ENCODE measurements around the gene DACT3. TPM values are rescaled to one million over a fixed set of nuclear protein-coding genes. Genes with fewer than 3 reads are reported as not detected.

Gene DACT3, protein sequence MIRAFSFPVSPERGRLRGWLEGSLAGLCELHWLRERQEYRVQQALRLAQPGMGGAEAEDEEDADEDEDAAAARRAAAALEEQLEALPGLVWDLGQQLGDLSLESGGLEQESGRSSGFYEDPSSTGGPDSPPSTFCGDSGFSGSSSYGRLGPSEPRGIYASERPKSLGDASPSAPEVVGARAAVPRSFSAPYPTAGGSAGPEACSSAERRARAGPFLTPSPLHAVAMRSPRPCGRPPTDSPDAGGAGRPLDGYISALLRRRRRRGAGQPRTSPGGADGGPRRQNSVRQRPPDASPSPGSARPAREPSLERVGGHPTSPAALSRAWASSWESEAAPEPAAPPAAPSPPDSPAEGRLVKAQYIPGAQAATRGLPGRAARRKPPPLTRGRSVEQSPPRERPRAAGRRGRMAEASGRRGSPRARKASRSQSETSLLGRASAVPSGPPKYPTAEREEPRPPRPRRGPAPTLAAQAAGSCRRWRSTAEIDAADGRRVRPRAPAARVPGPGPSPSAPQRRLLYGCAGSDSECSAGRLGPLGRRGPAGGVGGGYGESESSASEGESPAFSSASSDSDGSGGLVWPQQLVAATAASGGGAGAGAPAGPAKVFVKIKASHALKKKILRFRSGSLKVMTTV
- 24.5 TPM for polyA plus RNA-seq (ENCODE audit: insufficient read length)
- long read RNA-seq, donor 1, transcript DACT3-202 (4 exons, 2,834 nt), result major isoform, 11 of 17 reads
- long read RNA-seq, donor 1, transcript DACT3-203 (3 exons, 3,085 nt), result minor isoform, 6 of 17 reads
- long read RNA-seq, donor 1, partial matches to known transcripts, result 0 of 17 reads
- long read RNA-seq, donor 1, other reads (novel, unspliced or antisense), result 0 of 17 reads
- long read RNA-seq, donor 2, partial matches to known transcripts, result 0 of 3 reads
- long read RNA-seq, donor 2, other reads (novel, unspliced or antisense), result 0 of 3 reads
- long read RNA-seq, donor 3, partial matches to known transcripts, result 0 of 3 reads
- long read RNA-seq, donor 3, other reads (novel, unspliced or antisense), result 0 of 3 reads
- long read RNA-seq, donor 4, partial matches to known transcripts, result 0 of 2 reads
- long read RNA-seq, donor 4, other reads (novel, unspliced or antisense), result 0 of 2 reads
- long read RNA-seq, donor 5, transcript DACT3-202 (4 exons, 2,834 nt), result major isoform, 8 of 8 reads
- long read RNA-seq, donor 5, partial matches to known transcripts, result 0 of 8 reads
- long read RNA-seq, donor 5, other reads (novel, unspliced or antisense), result 0 of 8 reads
- long read RNA-seq, donor 6, transcript DACT3-202 (4 exons, 2,834 nt), result major isoform, 6 of 7 reads
- long read RNA-seq, donor 6, partial matches to known transcripts, result 0 of 7 reads
- long read RNA-seq, donor 6, other reads (novel, unspliced or antisense), result 0 of 7 reads
- long read RNA-seq, donor 7, transcript DACT3-202 (4 exons, 2,834 nt), result major isoform, 7 of 29 reads
- long read RNA-seq, donor 7, partial matches to known transcripts, result 22 of 29 reads
- long read RNA-seq, donor 7, other reads (novel, unspliced or antisense), result 0 of 29 reads
- long read RNA-seq, donor 8, transcript DACT3-202 (4 exons, 2,834 nt), result major isoform, 6 of 7 reads
- long read RNA-seq, donor 8, partial matches to known transcripts, result 0 of 7 reads
- long read RNA-seq, donor 8, other reads (novel, unspliced or antisense), result 0 of 7 reads

DNA sequence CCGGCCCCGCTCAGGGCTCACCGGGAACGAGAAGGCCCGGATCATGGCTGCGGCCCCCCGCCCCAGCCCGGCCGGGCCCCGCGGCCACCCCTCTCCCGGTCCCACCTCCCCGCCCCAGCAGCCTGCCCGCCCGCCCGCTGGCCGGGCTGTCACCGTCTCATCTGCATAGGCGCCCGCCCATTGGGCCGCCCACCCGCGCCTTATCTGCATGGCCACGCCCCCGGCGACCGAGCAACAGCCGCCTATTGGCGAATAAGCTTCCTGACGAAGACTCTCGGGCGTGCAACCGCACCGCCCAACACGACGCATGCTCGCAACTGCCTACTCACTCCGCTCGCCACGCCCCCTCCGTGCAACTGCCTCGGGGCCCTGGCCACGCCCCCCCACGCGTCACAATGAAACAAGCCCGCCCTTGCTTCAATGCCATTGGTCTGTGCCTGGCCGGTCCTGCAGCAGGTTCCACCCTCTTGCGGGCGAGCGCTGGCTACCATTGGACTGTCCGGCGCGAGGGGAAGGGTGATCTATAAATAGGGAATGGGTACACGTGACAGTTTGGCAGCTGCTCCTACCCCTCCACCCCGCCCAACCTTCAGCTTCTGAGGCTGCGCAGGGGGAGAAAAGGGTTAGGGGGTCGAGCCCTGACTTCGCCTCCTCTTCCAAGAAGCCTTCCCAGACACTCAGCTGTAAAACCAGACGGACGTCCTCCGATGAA lies at the start of gene DACT3:
DACT3 (minus strand) TSS at position 163 of the 712 bp plus-strand sequence; CDS start at position 45, 118 bp downstream.
- peak; percentile 100 for DNase-seq

DNA sequence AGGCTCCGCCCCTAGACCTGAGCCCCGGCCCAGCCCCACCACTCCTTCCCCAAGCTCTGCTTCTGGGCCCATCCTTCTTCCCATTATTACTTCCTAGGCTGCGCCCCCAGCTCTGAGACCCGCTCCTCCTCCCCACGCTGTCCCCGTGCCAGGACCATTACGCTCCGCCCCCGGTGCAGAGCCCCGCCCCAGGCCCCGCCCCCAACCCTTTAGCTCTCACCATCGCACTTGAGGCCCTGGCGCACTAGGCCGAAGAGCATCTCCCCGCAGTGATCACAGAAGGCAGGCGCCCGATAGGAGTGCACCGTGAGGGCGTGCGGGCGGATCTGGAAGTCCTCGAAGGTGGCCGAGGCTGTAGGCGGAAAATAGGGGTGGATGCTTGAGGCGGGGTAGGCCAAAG lies 49.7 kb upstream of the DACT3 start:
- no peak for DNase-seq

DNA sequence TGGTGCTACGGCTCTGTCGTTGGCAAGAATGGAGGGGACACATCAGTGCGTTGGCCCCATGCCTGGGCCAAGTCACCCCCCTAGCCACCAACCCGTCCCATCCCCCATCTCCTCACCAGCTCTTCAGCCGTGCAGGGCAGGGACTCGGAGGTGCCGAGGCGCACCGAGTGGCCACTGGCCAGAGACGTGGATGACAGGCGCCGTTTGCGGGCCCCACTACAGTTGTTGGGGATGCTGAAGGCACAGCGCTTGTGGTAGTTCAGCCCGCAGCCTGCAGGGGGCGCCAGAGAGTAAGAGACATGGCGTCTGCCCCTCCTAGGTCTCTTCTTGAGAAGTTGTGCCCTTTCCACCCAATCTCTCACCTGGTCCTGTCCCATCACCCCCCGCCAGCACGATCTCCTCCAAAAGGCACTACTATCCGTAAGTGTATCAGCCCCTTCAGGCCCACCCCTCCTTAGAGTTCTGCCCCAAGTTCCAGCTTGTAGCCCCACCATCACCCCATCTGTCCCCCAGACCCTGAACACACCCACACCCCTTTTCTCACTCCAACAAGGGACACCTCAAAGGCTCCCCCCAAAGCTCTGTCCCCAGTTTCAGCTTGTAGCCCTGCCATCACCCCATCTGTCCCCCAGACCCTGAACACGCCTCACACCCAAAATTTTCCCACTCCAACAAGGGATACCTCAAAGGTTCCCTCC lies 43.5 kb upstream of the DACT3 start:
- no peak for DNase-seq

DNA sequence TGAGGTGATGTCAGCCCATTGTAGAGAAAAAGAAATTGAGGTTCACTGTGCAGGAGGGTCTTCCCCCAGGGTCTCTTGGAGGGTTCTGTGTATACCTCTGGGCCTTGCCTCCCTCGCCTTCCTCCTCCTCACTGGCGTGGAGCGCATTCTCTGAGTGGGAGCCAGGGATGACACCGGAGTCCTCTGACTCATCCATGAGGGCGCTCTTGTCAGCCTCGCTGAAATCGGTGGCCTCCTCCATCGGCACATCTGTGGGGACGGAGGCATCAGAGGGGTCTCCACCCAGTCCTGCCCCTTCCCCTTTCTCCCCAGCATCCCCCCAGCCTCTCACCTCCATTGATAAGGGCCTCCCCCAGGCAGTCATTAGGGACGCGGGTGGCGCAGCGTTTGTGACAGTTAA lies 39.7 kb upstream of the DACT3 start:
- no peak for DNase-seq

DNA sequence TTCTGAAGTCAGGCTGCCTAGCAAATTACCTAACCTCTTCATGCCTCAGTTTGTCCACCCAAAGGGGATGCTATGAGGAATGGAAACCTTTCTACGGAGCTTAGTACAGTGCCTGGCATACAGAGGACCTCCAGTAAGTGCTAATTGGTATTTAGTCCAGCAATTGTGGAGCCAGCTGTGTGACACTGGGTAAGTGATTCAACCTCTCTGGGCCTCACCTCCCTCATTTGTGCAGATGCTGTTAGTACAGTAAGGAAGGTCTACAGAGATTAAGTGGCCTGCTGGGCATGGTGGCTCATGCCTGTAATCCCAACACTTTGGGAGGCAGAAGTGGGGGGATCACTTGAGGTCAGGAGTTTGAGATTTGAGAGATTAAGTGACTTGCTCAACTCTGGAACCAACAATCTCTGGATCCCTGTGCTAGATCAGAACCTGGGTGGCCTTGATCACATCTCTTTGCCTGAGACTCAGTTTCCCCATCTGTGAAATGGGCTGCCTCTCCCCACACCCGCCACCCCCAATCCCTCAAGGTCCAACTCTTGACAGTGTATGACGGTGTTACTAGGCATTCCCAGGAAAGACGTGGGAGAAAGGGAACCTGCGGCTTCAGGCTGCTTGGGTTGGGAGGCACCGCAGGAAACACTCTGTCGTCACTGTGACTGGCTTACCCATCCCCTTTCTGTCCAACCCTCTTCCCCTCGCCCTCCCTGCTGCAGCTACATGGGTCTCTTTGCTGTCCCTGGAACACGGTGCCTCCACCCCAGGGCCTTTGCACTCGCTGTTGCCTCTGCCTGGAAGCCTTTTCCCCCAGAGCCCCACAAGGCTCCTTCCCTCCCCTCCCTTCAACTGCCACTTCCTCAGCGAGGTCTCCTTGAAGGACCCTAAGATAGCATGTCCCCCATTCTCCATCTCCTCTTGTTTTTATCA lies 37.7 kb upstream of the DACT3 start:
- no peak for DNase-seq

DNA sequence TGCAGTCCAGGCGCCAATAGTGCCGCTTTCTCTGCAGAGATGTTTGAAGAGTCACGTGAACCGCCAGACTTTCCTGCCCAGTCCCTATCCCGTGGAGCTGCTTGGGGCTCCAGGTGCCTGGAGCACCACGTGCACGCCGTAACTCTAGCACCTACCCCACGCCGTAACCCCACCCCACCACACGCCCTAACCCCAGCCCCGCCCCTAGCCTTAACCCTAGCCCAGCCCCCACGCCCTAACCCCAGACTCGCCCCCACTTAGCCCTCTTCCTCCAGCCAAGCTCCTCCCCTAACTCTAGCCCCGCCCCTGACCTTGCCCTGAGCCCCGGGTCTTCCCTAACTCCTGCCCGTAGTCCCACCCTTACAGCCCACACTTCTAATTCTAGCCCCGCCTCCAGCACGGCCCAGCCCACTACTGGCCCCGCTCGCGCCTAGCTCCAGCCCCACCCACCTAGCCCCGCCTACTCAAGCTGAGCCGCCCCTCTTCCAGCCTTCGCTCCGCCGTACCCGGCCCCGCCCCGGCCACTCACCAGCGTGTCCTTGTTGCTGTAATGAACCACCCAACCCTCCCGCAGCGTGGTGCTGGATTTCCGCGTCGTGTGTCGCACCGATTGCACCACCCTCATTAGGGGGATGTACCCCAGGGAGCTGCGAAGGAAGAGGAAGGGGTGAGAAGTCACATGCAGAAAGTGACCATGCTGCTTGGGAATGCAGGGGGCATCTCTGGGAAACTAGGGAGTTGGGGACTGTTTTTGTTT lies 36.4 kb upstream of the DACT3 start:
- DNase-seq, result peak; percentile 84

DNA sequence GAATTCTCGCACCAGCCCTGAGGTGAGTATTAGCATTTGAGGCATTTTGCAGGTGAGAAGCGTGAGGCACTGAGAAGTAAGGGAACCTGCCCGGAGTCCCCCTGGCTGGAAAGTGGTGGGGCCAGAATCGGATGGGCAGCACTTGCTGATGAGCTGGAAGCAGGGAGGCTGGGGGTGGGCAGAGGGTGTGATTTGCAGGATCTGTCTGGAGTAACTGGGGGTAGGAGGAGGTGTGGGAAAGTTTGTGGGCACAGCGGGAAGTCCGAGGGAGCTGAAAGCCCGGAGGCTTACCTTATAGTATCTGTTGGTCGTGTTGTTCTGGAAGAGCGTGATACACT lies 35.9 kb upstream of the DACT3 start:
- no peak for DNase-seq

DNA sequence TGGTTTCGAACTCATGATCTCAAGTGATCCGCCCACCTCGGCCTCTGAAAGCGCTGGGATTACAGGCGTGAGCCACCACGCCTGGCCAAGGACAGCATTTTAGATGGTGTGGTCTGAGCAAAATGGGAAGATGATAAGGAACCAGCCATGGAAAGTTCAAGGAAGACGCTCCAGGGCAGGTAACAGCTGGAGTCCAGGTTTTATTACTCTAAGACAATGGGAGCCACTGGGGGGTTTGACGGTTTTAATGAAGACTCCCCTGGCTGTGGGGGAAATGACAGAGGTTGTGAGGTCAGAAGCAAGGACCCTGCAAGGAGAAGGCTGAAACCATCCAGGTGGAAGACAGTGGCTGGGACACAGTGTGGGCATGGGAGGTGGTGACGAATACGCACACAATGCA lies 35.1 kb upstream of the DACT3 start:
- no peak for DNase-seq

DNA sequence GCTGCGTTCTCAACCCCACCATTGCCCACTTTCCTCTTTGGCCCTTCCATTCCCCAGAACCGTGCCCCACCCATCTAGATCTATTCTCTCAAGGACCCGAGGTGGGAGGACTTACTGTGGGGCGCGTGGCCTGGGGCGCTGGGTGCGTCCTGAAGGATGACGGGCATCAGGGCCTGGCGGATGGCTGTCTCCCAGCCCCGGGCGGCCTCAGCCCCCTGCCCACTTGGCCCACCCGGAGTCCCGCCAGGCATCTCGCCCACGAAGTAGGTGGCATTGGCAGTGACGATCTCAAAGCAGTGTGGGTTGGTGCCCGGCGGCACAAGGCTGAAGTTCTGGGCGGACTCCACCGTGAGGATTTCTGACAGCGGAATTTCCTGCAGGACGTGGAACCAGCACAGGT lies 32.8 kb upstream of the DACT3 start:
- no peak for DNase-seq

DNA sequence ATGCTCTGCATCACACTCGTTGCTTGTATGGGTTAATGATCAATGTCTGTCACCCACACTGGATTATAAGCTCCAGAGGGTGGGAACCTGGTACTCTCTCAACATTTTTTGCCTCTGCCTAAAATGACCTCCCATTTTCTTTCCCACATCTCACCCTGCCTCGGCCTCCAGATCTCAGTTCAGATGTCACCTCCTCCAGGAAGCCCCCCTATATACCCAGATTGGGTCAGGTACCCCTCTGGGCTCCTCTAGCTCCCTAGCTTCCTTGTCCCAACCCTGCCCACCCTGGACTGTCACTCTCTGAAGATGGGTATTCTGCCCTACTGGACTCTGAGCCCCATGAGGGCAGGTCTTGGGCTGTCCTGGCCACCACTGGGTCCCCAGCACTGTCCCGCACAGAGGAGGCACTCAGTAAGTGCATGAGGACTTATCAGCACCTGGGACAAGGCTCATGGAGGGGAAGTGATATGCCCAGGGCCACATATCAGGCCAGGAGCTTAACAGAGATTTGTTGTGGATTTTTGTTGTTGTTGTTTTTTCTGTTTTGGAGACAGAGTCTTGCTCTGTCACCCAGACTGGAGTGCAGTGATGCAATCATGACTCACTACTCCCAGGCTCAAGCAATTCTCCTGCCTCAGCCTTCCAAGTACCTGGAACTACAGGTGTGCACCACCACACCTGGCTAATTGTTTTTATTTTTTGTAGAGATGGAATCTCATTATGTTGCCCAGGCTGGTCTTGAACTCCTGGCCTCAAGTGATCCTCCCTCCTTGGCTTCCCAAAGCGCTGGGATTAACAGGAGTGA lies 32.1 kb upstream of the DACT3 start:
- DNase-seq, result no peak

DNA sequence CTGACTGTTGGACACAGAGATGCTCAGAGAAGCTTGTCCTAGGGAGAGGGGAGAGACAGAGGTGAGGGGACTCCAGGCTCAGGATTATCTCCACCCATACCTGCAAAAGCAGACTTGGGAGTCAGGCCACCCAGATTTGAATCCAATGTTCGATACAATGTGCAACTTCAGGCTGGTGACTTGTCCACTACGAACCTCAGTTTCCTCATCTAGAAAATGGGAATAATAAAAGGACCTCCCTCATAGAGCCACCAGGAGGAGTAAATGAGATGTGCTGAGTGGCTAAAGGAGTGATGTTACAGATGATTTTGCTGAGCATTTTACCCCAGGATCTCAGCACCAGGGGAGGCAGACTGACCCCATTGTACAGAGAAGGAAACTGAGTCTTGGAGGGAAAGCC lies 31.0 kb upstream of the DACT3 start:
- DNase-seq, result no peak

DNA sequence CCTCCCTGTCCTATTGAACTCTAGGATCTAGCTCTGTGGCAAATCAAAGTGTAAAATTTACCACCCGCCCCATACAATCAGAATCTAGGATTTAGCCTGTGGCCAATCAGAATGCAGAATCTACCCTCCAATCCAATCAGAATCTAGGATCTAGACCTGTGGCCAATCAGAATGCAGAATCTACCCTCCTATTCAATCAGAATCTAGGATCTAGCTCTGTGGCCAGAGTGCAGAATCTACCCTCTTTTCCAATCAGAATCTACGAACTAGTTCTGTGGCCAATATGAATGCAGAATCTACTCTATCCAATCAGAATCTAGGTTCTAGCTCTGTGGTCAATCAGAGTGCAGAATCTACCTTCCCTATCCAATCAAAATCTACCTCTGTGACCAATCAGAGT lies 30.1 kb upstream of the DACT3 start:
- DNase-seq, result no peak

DNA sequence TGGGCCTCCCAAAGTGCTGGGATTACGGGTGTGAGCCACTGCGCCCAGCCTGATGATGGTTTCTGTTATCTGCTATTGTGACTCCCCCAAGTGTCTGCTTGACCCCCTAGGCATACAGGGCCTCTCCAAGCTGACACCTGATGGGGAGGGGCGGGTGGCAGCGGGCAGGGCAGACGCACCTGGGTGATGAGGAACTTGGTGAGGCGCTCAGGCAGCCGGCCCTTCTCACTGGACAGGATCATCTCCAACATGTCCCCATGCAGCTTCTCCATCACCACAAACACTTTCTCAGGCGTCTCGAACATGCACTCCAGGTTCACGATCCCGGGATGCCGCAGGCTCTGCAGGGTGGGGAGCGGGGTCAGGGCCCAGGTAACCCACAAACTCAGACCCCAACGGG lies 28.4 kb upstream of the DACT3 start:
- no peak for DNase-seq

DNA sequence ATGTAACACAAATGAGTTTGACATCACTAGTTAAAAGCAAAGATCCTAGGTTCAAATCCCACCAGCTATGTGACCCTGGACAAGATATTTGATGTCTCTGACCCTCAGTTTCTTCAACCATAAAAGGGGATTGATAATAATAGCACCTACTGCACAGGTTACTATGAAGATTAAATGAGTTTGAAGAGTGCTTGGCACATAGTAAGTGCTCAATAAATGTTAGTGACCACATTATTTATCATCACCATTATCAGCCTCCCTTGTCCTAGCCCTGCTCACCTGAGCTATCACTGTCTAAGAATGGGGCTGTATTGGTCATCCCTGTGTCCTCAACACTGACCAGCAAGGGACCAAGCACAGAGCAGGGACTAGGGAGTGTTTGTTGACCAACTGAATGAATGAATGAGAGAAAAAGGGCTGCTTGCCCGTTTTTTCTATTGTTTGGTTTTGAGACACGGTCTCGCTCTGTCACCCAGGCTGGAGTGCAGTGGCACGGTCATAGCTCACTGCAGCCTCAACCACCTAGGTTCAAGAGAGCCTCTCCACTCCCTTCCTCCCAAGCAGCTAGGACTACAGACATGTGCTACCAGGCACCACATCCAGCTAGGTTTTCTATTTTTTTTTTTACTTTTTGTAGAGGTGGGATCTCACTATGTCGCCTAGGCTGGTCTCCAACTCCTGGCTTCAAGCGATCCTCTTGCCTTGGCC lies 26.6 kb upstream of the DACT3 start:
- DNase-seq, result no peak

DNA sequence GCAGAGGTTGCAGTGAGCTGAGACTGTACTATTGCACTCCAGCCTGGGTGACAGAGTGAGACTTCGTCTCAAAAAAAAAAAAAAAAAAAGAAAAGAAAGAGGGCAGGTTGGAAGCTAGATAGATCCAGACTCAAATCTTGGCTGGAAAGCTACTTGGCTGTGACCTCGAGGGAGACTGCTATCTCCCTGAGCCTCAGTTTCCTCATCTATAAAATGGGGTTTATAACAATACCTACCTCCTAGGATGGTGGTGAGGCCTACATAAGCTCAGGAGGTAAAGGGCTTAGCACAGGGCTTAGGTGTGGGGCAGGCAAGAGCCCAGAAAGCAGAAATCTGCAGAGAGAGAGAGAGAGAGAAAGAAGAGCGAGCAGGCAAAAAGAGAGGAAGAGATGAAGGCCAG lies 24.2 kb upstream of the DACT3 start:
- DNase-seq, result no peak

DNA sequence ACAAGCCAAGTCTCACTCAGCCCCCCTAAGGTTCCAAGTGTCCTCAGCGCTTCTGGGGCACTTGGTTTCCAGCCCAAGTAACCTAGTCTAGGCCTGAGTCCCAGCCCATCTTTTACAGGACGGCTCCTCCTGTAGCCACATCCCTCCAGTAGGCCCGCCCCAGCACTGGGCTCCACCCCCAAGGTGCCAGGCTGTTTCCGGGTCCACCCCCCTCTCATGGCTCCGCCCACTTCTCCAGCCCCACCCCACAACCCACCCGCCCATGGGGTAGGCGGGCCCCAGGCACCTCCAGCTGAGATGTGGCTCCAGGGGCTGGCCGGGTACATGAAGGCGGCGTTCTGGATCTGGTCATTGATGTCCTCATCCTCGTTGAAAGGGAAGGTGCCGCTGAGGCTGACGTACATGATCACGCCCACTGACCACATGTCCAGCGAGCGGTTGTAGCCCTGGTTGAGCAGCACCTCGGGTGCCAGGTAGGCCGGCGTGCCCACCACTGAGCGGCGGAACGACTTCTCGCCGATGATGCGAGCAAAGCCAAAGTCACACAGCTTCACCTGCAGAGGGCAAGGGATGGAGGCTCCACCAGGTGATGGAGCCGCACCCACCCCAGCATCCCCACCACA lies 17.2 kb upstream of the DACT3 start:
- DNase-seq, result no peak
